GM18951 (cell line): ENCODE data around the gene PLEKHM3.

Source experiments
- POLR2A ChIP-seq: IDR thresholded peaks from 4 replicates; pipeline ENCODE4 v1.6.1; 2011; ENCODE audit warnings: mild to moderate bottlenecking; ENCODE audit not compliant: insufficient read length, insufficient read depth; ENCODE audit errors: extremely low read depth
- in situ Hi-C: fragments of 300-500 bp; cut with MboI; formaldehyde crosslinking; loops from one replicate; pipeline ENCODE4 v1.12.0; 2022; ENCODE audit warnings: low sequenced_read_pairs, mixed read lengths, inconsistent platforms; ENCODE audit not compliant: unreplicated experiment

PLEKHM3 gene

DNA sequence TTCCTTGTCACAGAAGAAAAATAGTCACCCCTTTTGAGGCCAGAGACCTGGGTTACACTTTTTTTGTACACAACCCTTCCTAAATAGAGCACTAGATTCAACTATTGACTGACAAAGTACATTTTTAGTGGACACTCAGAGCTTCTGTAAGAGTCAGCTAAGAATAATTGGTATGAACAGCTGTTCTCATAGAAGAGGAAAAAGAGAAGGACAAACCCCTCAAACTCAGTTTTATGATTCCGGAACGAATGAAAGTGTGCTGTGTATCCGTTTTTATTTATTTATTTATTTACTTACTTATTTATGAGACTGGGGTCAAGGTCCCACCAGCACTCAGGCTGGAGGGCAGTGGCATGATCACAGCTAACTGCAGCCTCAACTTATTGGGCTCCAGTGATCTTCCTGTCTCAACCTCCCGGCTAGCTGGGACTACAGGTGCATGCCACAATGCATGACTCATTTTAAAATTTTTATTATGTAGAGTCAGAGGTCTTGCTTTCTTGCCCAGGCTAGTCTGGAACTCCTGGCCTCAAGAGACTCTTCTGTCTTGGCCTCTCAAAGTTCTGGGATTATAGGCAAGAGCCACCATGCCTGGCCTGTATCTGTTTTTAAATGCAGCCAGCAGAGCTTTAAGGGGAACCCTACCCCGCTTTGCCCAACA is 219.6 kb downstream of the PLEKHM3 start:
- no peak for TF ChIP-seq POLR2A
- in situ Hi-C loops: no loop called here

DNA sequence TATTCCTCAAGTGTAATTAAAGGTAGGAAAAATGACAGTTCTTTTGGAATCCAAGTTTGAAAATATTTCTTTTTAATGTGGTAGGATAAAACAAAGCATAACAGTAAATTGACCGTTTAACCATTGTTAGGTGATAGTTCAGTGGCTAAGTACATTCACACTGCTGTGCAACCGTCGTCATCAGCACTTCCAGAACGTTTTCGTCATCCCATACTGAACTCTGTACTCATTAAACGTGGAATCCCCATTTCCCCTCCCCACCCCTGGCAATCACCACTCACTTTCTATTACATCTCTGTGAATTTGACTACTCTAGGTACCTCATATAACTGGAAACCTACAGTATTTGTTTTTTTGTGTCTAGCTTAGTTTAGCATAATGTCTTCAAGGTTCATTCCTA is 222.7 kb downstream of the PLEKHM3 start:
- no peak for TF ChIP-seq POLR2A
- in situ Hi-C loops: no loop called here

DNA sequence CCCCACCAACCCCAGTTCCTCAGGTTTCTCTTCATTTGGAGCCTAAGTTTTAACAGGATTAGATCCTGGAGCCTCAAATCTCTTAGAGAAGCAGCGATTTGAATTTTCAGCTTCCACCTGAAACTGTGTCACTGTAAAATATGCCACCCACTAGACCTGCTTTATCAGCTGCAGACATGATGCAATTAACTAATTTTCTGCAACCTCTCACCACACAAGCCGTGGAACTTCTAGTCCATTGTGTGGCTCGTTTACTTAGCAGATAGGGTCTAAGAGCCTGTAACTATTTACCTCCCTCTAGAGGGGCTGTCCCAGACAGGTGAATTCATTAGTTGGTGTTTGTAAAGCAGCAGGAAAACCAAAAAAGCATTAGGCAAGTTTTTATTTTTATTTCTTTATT is 224.1 kb downstream of the PLEKHM3 start:
- no peak for TF ChIP-seq POLR2A
- in situ Hi-C loops: no loop called here

DNA sequence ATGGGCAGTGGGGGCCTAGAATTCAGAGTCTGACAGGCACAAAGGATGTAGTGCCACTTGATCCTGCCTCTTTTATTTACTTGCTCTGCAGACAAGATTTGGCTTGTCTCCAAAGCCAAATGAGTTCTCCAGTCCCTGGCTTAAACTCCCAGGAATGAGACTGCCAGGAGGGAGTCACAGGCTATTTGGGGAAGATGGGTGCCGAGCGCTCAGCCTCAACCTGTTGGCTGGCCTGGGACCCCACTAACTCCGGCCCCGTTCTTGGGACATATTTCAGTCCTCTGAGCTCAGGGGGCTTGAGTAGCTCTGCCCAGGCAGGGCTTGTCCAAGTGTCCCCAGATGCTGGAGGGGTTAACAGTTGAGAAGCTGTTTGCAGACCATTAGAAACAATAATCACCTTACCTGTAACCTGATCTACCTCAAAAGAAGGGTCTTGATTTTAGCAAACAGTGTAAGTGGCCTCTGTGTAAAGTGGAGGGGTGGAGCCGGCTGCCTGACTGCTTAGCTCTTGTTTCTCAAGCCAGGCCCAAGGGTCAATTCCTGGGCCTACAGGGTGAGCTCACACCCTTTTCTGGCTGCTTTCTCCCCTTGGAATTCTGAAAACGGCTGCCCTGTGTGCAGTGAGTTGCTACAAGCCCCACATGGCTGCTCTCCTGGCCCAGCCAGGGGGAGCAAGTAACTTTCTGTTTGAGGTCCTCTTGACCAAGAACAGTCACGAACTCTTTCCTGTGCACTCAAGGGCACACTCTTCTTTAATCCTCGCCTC is 228.6 kb downstream of the PLEKHM3 start:
- no peak for TF ChIP-seq POLR2A
- in situ Hi-C loops: no loop called here

DNA sequence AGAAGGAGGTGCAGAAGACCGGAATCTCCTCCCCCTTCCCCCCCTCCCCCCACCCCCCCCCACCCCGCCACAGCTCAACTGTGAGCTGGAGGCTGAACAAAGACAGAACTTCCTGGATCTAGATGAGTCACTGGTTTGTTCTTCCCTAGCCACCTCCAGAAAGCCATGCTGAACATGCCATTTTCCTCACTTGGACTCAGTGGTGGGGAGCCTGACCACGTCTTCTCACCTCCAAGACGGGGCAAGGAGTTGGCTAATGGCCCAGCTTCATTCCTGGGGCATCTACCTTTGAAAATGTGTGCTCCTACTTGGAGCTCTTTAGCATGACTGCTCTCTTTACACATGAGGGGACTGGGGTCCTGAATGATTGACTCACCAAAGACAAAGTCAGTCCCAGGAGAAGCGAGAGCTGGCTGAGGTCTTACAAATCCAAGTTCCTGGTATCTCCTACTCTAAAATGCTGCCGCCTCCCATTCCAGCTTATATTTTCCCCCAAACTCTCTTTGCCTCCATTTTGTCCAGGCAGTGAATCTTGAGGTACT is 233.0 kb downstream of the PLEKHM3 start:
- TF ChIP-seq POLR2A: no peak
- in situ Hi-C loops: no loop called here

DNA sequence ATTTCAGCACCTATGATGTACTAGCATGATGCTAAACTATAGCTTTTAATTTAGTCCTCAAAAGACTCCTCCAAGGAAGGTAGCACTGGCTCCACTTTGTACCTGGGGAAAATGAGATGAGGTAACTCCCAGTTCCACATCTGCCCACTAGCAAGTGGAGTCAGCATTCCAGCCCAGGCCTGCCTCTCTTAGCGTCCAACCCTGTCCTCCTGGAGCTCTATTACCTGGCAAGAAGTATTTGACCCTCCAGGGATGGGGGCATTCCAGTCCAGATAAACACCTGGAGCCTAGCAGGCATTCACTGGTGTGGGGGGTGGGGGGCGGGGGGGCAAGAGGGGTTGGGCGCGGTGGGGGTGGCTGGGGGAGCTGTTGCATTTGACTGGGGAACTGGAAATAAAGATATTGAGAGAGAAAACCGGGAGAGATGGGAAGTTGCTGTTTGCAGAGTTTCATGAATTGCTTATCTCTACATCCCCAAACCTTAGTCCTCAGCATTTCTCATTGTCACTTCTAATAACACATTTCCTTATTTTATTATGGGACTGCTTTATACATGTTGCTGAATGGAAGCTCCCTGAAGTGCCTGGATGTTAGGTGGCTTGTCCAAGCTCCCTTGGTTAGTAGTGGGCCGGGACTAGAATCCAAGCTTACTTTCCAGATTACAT is 233.6 kb downstream of the PLEKHM3 start:
- in situ Hi-C loops: no loop called here
- TF ChIP-seq POLR2A: no peak

DNA sequence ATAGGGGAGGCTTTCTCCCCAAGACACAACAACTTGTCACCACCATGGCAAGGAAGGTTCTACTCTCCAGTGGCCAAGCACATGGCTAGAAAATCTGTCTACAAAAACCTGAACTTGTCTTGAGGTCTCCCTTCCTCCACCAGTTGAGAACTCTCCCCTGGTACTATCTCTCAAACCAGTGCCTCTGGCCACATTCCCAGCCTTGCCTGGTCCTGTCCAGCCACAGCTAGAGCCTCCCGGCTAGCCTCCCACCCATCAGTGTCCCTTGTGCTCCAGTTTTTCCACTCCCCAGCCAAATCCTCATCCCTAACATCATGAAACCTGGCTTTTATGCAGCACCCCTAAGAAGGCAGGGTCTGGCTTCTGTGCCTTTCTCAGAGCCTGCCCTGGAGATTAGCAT is 234.4 kb downstream of the PLEKHM3 start:
- TF ChIP-seq POLR2A: no peak
- in situ Hi-C loops: no loop called here

DNA sequence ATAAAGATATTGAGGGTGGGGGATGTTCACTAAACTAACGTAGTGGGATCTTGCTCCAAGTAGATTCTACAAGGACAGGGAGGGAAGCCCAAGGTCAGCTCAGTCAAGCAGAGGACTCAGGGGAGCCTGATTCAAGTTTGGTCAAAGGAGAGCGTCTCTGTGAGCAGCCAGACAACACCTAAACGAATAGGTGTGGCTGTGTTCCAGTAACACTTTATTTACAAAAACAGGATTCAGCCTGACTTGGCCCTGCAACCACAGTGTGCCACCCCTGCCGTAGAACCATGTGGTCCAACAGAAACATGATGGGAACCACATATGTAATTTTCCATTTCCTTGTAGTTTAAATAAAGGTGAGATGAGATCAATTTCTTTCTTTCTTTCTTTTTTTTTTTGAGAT is 237.5 kb downstream of the PLEKHM3 start:
- in situ Hi-C loops: no loop called here
- no peak for TF ChIP-seq POLR2A

DNA sequence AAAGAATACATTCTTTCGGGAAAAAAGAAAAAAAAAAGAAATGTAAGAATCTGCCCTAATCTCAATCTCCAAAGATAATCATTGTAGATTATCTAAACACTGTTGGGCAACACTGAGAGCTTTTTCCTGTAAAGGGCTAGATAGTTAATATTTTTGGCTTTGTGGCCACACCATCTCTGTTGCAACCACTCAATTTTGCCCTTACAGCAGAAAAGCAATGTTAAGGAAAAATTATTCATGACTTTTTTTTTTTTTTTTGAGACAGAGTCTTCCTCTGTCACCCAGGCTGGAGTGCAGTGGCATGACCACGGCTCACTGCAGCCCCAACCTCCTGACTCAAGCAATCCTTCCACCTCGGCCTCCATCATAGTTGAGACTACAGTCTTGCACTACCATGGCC is 238.3 kb downstream of the PLEKHM3 start:
- in situ Hi-C loops: no loop called here
- no peak for TF ChIP-seq POLR2A

DNA sequence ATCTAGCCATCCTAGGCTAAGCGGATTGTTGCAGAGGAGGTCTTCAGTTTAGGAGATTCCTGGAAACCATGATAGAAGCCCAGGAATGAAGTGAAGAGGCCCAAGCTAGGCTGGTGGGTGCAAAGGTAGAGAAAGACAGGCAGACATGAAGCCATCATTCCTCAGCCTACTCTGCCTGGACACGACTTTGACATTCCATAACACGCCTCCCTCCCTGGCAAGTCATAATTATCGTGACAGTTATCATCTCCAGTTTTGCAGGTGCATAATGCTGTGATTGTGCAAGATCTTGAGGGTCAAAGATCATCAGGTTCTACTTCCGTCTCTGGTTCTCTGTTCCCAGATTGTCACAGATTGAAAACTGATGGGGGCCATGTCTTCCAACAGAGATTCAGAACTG is 240.4 kb downstream of the PLEKHM3 start:
- no peak for TF ChIP-seq POLR2A
- in situ Hi-C loops: no loop called here

DNA sequence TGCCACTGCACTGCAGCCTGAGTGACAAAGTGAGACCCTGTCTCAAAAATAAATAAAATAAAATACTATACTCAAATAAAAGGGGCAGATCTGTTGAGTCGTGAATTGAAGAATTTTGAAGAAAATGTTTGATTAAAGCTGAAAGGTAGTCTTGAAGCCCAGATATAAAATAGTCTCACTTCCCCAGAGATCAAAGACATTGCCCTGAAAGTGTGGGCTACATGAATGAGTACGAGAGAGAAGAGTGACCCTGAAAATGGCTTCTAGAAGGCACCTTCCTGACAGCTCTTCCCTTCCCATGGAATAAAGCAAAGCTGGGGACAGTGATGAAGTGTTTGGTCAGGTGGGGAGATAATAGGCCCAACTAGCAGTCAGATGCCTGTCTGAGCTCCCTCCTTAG is 241.8 kb downstream of the PLEKHM3 start:
- in situ Hi-C loops: no loop called here
- no peak for TF ChIP-seq POLR2A

DNA sequence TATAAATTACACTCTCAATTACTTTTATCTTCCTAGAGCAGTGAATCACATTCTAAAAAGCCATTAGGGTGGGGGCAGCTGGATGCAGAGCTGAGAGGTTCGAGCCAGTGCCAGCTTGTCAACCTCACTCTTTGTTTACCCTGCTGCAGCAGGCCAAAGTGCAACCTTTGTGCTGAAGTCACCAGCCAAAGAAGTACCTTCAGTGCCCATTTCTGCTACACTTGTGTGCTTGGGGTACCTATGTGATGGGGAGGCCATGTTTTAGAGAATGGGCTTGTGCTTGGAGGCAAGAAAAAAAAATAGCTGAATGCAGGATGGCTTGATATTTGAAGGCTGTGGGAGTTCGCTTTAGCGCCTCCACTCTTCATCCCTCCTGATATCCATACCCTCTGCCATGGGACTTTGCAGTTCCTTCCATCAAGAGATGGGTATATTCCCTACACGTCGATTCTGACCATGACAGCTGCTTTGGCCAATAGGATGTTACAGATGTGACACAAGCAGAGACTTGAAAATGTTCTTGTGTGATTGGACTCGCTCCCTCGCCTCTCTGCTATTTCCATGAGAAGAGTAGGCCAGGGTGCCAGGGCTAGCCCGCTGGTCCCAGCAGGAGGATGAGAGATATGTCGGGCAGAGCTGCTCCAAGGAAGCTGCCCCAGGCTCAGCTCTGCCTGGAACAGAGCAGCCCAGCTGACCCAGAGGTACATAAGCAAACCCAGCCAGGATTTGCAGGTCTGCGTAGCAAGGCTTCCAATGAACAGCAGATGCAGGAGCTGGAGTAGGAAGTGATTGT is 242.9 kb downstream of the PLEKHM3 start:
- no peak for TF ChIP-seq POLR2A
- in situ Hi-C loops: no loop called here

DNA sequence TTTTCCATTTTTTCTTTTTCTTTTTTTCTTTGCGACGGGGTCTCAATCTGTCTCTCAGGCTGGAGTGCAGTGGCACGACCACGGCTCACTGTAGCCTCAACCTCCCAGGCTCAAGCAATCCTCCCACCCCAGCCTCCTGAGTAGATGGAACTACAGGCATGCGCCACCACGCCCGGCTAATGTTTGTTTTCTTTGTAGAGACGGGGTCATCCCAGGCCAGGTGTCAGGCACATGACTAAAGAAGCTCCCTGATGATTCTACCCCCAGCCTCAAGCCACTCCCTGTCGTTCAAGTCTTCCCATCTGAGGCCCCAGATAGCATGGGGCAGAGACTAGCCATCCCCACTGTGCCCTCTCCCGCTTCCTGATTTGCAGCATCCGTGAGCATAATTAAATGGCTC is 245.8 kb downstream of the PLEKHM3 start:
- no peak for TF ChIP-seq POLR2A
- in situ Hi-C loops: no loop called here

DNA sequence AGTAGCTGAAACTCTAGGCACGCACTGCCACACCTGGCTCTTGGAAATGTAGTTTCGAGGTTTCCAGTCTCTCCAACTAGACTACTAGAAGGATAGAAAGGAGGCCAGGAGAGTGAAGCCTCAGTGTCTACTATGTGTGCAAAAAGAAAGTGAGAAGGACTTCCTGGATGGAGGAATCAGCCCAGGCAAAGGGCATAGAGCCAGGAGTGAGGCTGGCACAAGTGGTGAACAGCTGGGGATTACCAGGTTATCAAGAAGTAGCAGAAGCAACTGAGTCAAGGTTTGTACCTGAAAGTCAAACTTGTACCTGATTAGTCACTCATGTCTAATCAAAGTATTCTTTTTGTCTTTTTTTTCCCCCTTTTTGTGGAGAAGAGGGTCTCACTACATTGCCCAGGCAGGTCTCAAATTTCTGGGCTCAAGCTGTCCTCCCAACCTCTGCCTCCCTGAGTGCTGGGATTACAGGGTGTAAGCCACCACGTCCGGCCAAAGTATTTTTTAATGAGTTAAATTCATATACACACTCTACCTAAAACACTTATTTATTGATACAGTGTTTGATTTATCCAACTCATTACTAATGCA is 246.9 kb downstream of the PLEKHM3 start:
- in situ Hi-C loops: no loop called here
- no peak for TF ChIP-seq POLR2A
